IMR-90 (cell line): ENCODE results near the gene MGAT5. TPM values are rescaled to one million over a fixed set of nuclear protein-coding genes. Genes with fewer than 3 reads are reported as not detected.

Experiments used
- ATAC-seq: fragments of 200-7000 bp; cut with Tn5 transposase; 2 replicates; pipeline ENCODE4 v1.9.1; 2020; ENCODE audit warnings: low read depth, mild to moderate bottlenecking, moderate library complexity
- BruUV-seq: library from RNA; stranded (reverse); fragments of 400-500 nt; replicated peaks from 2 replicates; lab custom pipeline; 2021; lab: Mats Ljungman, UMichigan
- CTCF ChIA-PET: fragments of 300-600 bp; formaldehyde crosslinking; extraction: SDS; loops from one replicate; lab custom pipeline; 2021; ENCODE audit warnings: antibody characterized with exemption; lab: Yijun Ruan, JAX
- POLR2A ChIA-PET: fragments of 300-600 bp; sonication (Branson Sonifier 250); formaldehyde crosslinking; loops from one replicate; lab custom pipeline; 2022; ENCODE audit warnings: antibody characterized with exemption; ENCODE audit not compliant: unreplicated experiment; lab: Charles Lee
- DNase-seq: peaks from one replicate; pipeline ENCODE4 v3.0.0; 2013
- H2AFZ ChIP-seq: replicated peaks from 2 replicates; pipeline ENCODE3; 2013; ENCODE audit warnings: low read length, mild to moderate bottlenecking; ENCODE audit not compliant: poor library complexity
- H2AK5ac ChIP-seq: 2 replicates; pipeline ENCODE4 v1.6.1; 2013; ENCODE audit warnings: low read depth, low read length, inconsistent platforms
- H2AK9ac ChIP-seq: replicated peaks from 2 replicates; pipeline ENCODE3; 2013; ENCODE audit warnings: mild to moderate bottlenecking, low read depth, low read length, moderate library complexity; ENCODE audit not compliant: poor library complexity
- H2BK120ac ChIP-seq: 2 replicates; pipeline ENCODE4 v1.6.1; 2013; ENCODE audit warnings: low read depth, low read length, inconsistent platforms
- H2BK15ac ChIP-seq: 3 replicates; pipeline ENCODE4 v1.6.1; 2013; ENCODE audit warnings: low read depth, low read length, inconsistent platforms
- H2BK20ac ChIP-seq: 2 replicates; pipeline ENCODE4 v1.6.1; 2013; ENCODE audit warnings: low read depth, mild to moderate bottlenecking, inconsistent platforms, low read length, moderate library complexity
- H2BK5ac ChIP-seq: 2 replicates; pipeline ENCODE4 v1.6.1; 2013; ENCODE audit warnings: mild to moderate bottlenecking, low read depth, low read length, inconsistent platforms; ENCODE audit not compliant: poor library complexity, severe bottlenecking
- H3K14ac ChIP-seq: replicated peaks from 2 replicates; pipeline ENCODE4 v1.6.1; 2013; ENCODE audit warnings: low read depth, low read length, inconsistent platforms
- H3K18ac ChIP-seq: 2 replicates; pipeline ENCODE4 v1.6.1; 2013; ENCODE audit warnings: low read depth, low read length, control low read depth
- H3K23ac ChIP-seq: 2 replicates; pipeline ENCODE4 v1.6.1; 2013; ENCODE audit warnings: low read depth, low read length, inconsistent platforms
- H3K27ac ChIP-seq: 2 replicates; pipeline ENCODE4 v1.5.1; 2013; ENCODE audit warnings: mild to moderate bottlenecking, control low read depth, low read length; ENCODE audit not compliant: insufficient read depth
- H3K27me3 ChIP-seq: 2 replicates; pipeline ENCODE4 v1.6.1; 2013; ENCODE audit warnings: low read length; ENCODE audit not compliant: control insufficient read depth, insufficient read depth
- H3K36me3 ChIP-seq: 2 replicates; pipeline ENCODE4 v1.6.1; 2013; ENCODE audit warnings: low read length, mixed read lengths; ENCODE audit not compliant: control insufficient read depth, insufficient read depth
- H3K4ac ChIP-seq: 2 replicates; pipeline ENCODE4 v1.6.1; 2013; ENCODE audit warnings: low read depth, low read length, inconsistent platforms
- H3K4me1 ChIP-seq: 2 replicates; pipeline ENCODE4 v1.6.1; 2013; ENCODE audit warnings: low read length, mixed read lengths; ENCODE audit not compliant: control insufficient read depth, insufficient read depth
- H3K4me2 ChIP-seq: 2 replicates; pipeline ENCODE4 v1.6.1; 2013; ENCODE audit warnings: low read depth, mild to moderate bottlenecking, control low read depth, low read length, moderate library complexity
- H3K4me3 ChIP-seq: 2 replicates; pipeline ENCODE4 v1.5.1; 2013; ENCODE audit warnings: low read depth, mild to moderate bottlenecking, control low read depth, low read length, moderate library complexity; ENCODE audit not compliant: insufficient read depth
- H3K56ac ChIP-seq: 2 replicates; pipeline ENCODE4 v1.6.1; 2013; ENCODE audit warnings: low read length, inconsistent platforms; ENCODE audit not compliant: insufficient read depth; ENCODE audit errors: extremely low read depth
- H3K79me1 ChIP-seq, 2 experiments: 2 replicates each; pipeline ENCODE4 v1.6.1; 2013; ENCODE audit warnings: low read length in 2 of 2, inconsistent platforms in 1 of 2, low read depth in 1 of 2
- H3K9ac ChIP-seq: 2 replicates; pipeline ENCODE4 v1.6.1; 2013; ENCODE audit warnings: low read depth, low read length, control low read depth
- H3K9me1 ChIP-seq: 2 replicates; pipeline ENCODE4 v1.6.1; 2013; ENCODE audit warnings: low read length, inconsistent platforms; ENCODE audit not compliant: insufficient read depth
- H3K9me3 ChIP-seq: 2 replicates; pipeline ENCODE4 v1.6.1; 2013; ENCODE audit warnings: low read length; ENCODE audit not compliant: control insufficient read depth, insufficient read depth
- H4K20me1 ChIP-seq: 2 replicates; pipeline ENCODE4 v1.6.1; 2013; ENCODE audit warnings: low read length, inconsistent platforms; ENCODE audit not compliant: insufficient read depth
- H4K5ac ChIP-seq: 2 replicates; pipeline ENCODE4 v1.6.1; 2013; ENCODE audit warnings: mild to moderate bottlenecking, low read depth, low read length, control low read depth
- H4K8ac ChIP-seq, 2 experiments: 2 replicates each; pipeline ENCODE4 v1.6.1; 2013; ENCODE audit warnings: low read depth in 2 of 2, low read length in 2 of 2, control low read depth in 1 of 2, inconsistent platforms in 1 of 2
- H4K91ac ChIP-seq: 2 replicates; pipeline ENCODE4 v1.6.1; 2013; ENCODE audit warnings: low read depth, low read length, inconsistent platforms; ENCODE audit not compliant: insufficient read depth
- CTCF ChIP-seq: conservative IDR thresholded peaks from 2 replicates; pipeline ENCODE4 v1.5.1; 2012; ENCODE audit warnings: mild to moderate bottlenecking, low read depth, low read length, improper control_type of control experiment
- WGBS, 2 experiments: methylation state at CpG; one replicate each; pipeline versions ENCODE4 v1.1.5 to v1.1.7; 2013; ENCODE audit warnings: missing lambda C conversion rate in 2 of 2; ENCODE audit not compliant: insufficient read length in 1 of 2; ENCODE audit errors: extremely low coverage in 2 of 2; 5-methylcytosine and 5-hydroxymethylcytosine counted together
- dilution Hi-C: fragments of 300-500 bp; cut with HindIII; formaldehyde crosslinking; loops from one replicate; pipeline ENCODE4 v1.14.3; 2018; ENCODE audit warnings: low sequenced_read_pairs; ENCODE audit not compliant: unreplicated experiment
- in situ Hi-C: fragments of 300-500 bp; cut with MboI; formaldehyde crosslinking; loops from 3 replicates; pipeline ENCODE4 v1.14.3; 2019; ENCODE audit warnings: low sequenced_read_pairs, inconsistent platforms, mixed read lengths
- intact Hi-C: fragments of 100-400 bp; cut with micrococcal nuclease; formaldehyde crosslinking; loops from 2 replicates; pipeline ENCODE4 v1.10.0; 2022
- polyA plus RNA-seq, 3 experiments: library from polyadenylated mRNA; depleted of rRNA; stranded (reverse); fragments of >200 nt; gene quantifications; 2 replicates each; pipeline ENCODE4 v1.2.3, GENCODE V29; 2012; ENCODE audit warnings: low replicate concordance in 1 of 3
- total RNA-seq: library from RNA; depleted of rRNA; stranded (reverse); fragments of >200 nt; gene quantifications from 2 replicates; pipeline ENCODE4 v1.2.3, GENCODE V29; 2012

Gene MGAT5
- total and polyA plus RNA-seq, 2 of the 4 experiments (the other 2 are of a cell fraction), result 22.9 to 59.9 TPM

- Histone ChIP-seq H3K56ac (no peak overlapping the region), H2BK15ac (no peak overlapping the region), H3K79me1 (peaks cover 10 to 18% of the 10 kb centered on the region in 2 experiments), H2AK5ac (no peak overlapping the region), H3K23ac (no peak overlapping the region), H3K4me3 (no peak overlapping the region), H3K27ac (no peak overlapping the region), H3K27me3 (no peaks in the 10 kb centered on the region), H4K91ac (no peak overlapping the region), H3K4ac (no peak overlapping the region), H4K8ac (no peak overlapping the region), H3K4me1 (no peaks in the 10 kb centered on the region; the same call in 1 of the 2 replicates), H3K14ac (no peak overlapping the region), H2AFZ (no peak overlapping the region), H3K9me1 (no peaks in the 10 kb centered on the region), H4K5ac (no peak overlapping the region), H3K36me3 (peaks cover 17% of the 10 kb centered on the region), H4K20me1 (no peaks in the 10 kb centered on the region), H2AK9ac (no peak overlapping the region), H2BK20ac (no peak overlapping the region), H3K4me2 (no peak overlapping the region), H3K9ac (no peak overlapping the region), H3K18ac (no peak overlapping the region), H2BK5ac (no peak overlapping the region), H2BK120ac (no peak overlapping the region), H3K9me3 (no peaks in the 10 kb centered on the region)
- DNase-seq, result no peak
- dilution Hi-C loops, result no loop called here
- ChIA-PET CTCF (no interaction called here), POLR2A (no interaction called here)
- ATAC-seq, result no peak
- no CpG with 5 or more reads among the region's 1 CpG for WGBS, 2 experiments
- no TSS peak for BruUV-seq
- no peak for TF ChIP-seq CTCF
- in situ Hi-C loops, result no loop called here
- intact Hi-C loops, result no loop called here
Observed at GRCh38 chr2:134337631-134338030, 83.8 kb downstream of the MGAT5 start.
